ENCODE results near the gene OVOL2. TPM values are rescaled to one million over a fixed set of nuclear protein-coding genes. Genes with fewer than 3 reads are reported as not detected.

OVOL2 gene
- polyA plus RNA-seq, 1 donor from 2014 or later = not detected

DNA sequence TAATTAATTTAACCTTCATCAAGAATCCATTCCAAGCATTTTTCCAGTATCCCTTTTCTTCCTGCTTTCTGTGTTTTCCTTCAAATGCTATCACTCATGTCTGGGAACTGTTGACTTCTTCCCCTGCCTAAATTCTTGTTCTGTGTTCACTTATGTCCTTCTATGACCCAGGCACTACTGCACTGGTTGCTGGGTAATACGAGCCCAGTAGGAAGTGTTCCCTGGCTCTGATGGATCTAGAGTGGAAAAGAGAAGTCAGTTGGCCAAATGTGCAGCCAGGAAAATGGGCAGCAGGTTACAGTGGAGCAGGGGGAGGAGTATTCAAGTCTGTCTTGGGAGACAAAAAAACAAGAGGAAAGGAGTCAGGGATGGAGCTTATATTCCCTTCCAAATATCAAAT lies 7.1 kb downstream of the OVOL2 start:
- H3K9me3 ChIP-seq (ENCODE audit: low read length) = no peaks in the 10 kb centered on the region
- no peak for TF ChIP-seq REST (IDR thresholded peaks at IDR 0.05; ENCODE audit: borderline replicate concordance)
- no peak for TF ChIP-seq MXI1 (conservative IDR thresholded peaks at IDR 0.05; ENCODE audit: poor library complexity, severe bottlenecking)
- no peak for TF ChIP-seq SMC3 (conservative IDR thresholded peaks at IDR 0.05; ENCODE audit: poor library complexity)
- no peak for TF ChIP-seq EP300 (conservative IDR thresholded peaks at IDR 0.05; ENCODE audit: poor library complexity, severe bottlenecking)
- TF ChIP-seq EZH2 (IDR thresholded peaks at IDR 0.05; ENCODE audit: borderline replicate concordance, insufficient read depth, low read length, poor library complexity, severe bottlenecking) = no peak
- TF ChIP-seq RAD21 (conservative IDR thresholded peaks at IDR 0.05) = no peak
- TF ChIP-seq, protein P1, sequence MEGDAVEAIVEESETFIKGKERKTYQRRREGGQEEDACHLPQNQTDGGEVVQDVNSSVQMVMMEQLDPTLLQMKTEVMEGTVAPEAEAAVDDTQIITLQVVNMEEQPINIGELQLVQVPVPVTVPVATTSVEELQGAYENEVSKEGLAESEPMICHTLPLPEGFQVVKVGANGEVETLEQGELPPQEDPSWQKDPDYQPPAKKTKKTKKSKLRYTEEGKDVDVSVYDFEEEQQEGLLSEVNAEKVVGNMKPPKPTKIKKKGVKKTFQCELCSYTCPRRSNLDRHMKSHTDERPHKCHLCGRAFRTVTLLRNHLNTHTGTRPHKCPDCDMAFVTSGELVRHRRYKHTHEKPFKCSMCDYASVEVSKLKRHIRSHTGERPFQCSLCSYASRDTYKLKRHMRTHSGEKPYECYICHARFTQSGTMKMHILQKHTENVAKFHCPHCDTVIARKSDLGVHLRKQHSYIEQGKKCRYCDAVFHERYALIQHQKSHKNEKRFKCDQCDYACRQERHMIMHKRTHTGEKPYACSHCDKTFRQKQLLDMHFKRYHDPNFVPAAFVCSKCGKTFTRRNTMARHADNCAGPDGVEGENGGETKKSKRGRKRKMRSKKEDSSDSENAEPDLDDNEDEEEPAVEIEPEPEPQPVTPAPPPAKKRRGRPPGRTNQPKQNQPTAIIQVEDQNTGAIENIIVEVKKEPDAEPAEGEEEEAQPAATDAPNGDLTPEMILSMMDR (IDR thresholded peaks at IDR 0.05; ENCODE audit: poor library complexity, severe bottlenecking) = no peak
- TF ChIP-seq POLR2AphosphoS5 (IDR thresholded peaks at IDR 0.05) = no peak
- no peak for TF ChIP-seq TAF1 (IDR thresholded peaks at IDR 0.05; ENCODE audit: low read depth)
- no peak overlapping the region for H3K4me3 ChIP-seq (ENCODE audit: low read length)
- no peaks in the 10 kb centered on the region for H3F3A ChIP-seq (ENCODE audit: insufficient read depth, low read length, poor library complexity, severe bottlenecking)
- H3K27ac ChIP-seq (ENCODE audit: low read length) = no peak overlapping the region
- H3K36me3 ChIP-seq (ENCODE audit: insufficient read depth, low read length) = no peaks in the 10 kb centered on the region
- H3K27me3 ChIP-seq (ENCODE audit: insufficient read depth, low read depth, low read length) = peaks cover 25% of the 10 kb centered on the region
- no peaks in the 10 kb centered on the region for H3K79me2 ChIP-seq (replicated peaks; ENCODE audit: insufficient read depth, low read length)
- no peaks in the 10 kb centered on the region for H3K9me2 ChIP-seq (ENCODE audit: insufficient read depth, low read length)
- no peak overlapping the region for H3K4me2 ChIP-seq (ENCODE audit: low read length)
- no peak overlapping the region for H3K9ac ChIP-seq (ENCODE audit: low read length)
- no peaks in the 10 kb centered on the region for H4K20me1 ChIP-seq (ENCODE audit: insufficient read depth)
- H2AFZ ChIP-seq (ENCODE audit: low read depth, low read length) = no peak overlapping the region

DNA sequence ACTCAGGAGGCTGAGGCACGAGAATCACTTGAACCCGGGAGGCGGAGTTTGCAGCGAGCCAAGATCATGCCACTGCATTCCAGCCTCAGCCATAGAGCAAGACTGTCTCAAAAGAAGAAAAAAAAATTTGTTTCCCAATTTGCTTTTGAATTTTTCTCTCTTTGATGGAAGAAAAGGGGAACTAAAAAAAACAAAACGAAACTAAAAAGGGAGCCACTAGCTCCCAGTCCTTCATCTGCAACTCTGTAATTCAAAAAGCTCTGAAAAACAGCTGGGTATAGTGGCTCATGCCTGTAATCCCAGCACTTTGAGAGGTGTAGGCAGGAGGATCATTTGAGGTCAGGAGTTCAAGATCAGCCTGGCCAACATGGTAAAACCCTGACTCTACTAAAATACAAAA lies 9.5 kb downstream of the OVOL2 start:
- Histone ChIP-seq H3K9me2 (ENCODE audit: insufficient read depth, low read length) (no peaks in the 10 kb centered on the region), H3K36me3 (ENCODE audit: insufficient read depth, low read length) (no peaks in the 10 kb centered on the region), H4K20me1 (ENCODE audit: insufficient read depth) (no peaks in the 10 kb centered on the region), H3K27ac (ENCODE audit: low read length) (no peak overlapping the region), H3K4me2 (ENCODE audit: low read length) (no peak overlapping the region), H2AFZ (ENCODE audit: low read depth, low read length) (no peak overlapping the region), H3K27me3 (ENCODE audit: insufficient read depth, low read depth, low read length) (peaks cover 4% of the 10 kb centered on the region), H3K79me2 (replicated peaks; ENCODE audit: insufficient read depth, low read length) (no peaks in the 10 kb centered on the region), H3K4me3 (ENCODE audit: low read length) (no peak overlapping the region), H3F3A (ENCODE audit: insufficient read depth, low read length, poor library complexity, severe bottlenecking) (no peaks in the 10 kb centered on the region), H3K9me3 (ENCODE audit: low read length) (no peaks in the 10 kb centered on the region), H3K9ac (ENCODE audit: low read length) (no peak overlapping the region)
- TF ChIP-seq SMC3 (conservative IDR thresholded peaks at IDR 0.05; ENCODE audit: poor library complexity) (no peak), REST (IDR thresholded peaks at IDR 0.05; ENCODE audit: borderline replicate concordance) (no peak), MXI1 (conservative IDR thresholded peaks at IDR 0.05; ENCODE audit: poor library complexity, severe bottlenecking) (no peak), EP300 (conservative IDR thresholded peaks at IDR 0.05; ENCODE audit: poor library complexity, severe bottlenecking) (no peak), EZH2 (IDR thresholded peaks at IDR 0.05; ENCODE audit: borderline replicate concordance, insufficient read depth, low read length, poor library complexity, severe bottlenecking) (no peak), TAF1 (IDR thresholded peaks at IDR 0.05; ENCODE audit: low read depth) (no peak), RAD21 (conservative IDR thresholded peaks at IDR 0.05) (no peak), POLR2AphosphoS5 (IDR thresholded peaks at IDR 0.05) (no peak)
- TF ChIP-seq, protein P1 (IDR thresholded peaks at IDR 0.05; ENCODE audit: poor library complexity, severe bottlenecking) = no peak
